ENCODE results near the gene BMP7.
A peak's percentile ranks its signal among the peaks of the same experiment; 100 is the strongest.

BMP7 gene

GRCh38 chr20:57198132-57199072 lies 68.0 kb downstream of the BMP7 start:
- H3K4me3 ChIP-seq (ENCODE audit: control insufficient read depth, low read depth, low read length) = no peak overlapping the region
- TF ChIP-seq CTCF (conservative IDR thresholded peaks at IDR 0.05; ENCODE audit: control insufficient read depth, insufficient read depth, low read depth, low read length) = no peak
- DNase-seq (ENCODE audit: low read depth) = no peak

GRCh38 chr20:57197352-57198131 lies 68.9 kb downstream of the BMP7 start:
- H3K4me3 ChIP-seq (ENCODE audit: control insufficient read depth, low read depth, low read length) = no peak overlapping the region
- DNase-seq (ENCODE audit: low read depth) = no peak
- no peak for TF ChIP-seq CTCF (conservative IDR thresholded peaks at IDR 0.05; ENCODE audit: control insufficient read depth, insufficient read depth, low read depth, low read length)

GRCh38 chr20:57195469-57196100 lies 70.9 kb downstream of the BMP7 start:
- H3K4me3 ChIP-seq (ENCODE audit: control insufficient read depth, low read depth, low read length) = no peak overlapping the region
- TF ChIP-seq CTCF (conservative IDR thresholded peaks at IDR 0.05; ENCODE audit: control insufficient read depth, insufficient read depth, low read depth, low read length) = no peak
- DNase-seq (ENCODE audit: low read depth) = peak; percentile 56

- no peak overlapping the region for H3K4me3 ChIP-seq (ENCODE audit: control insufficient read depth, low read depth, low read length)
- TF ChIP-seq CTCF (conservative IDR thresholded peaks at IDR 0.05; ENCODE audit: control insufficient read depth, insufficient read depth, low read depth, low read length) = no peak
- no peak for DNase-seq (ENCODE audit: low read depth)
Measured at GRCh38 chr20:57195023-57195422, 71.4 kb downstream of the BMP7 start.

GRCh38 chr20:57194154-57194553 lies 72.3 kb downstream of the BMP7 start:
- no peak overlapping the region for H3K4me3 ChIP-seq (ENCODE audit: control insufficient read depth, low read depth, low read length)
- no peak for TF ChIP-seq CTCF (conservative IDR thresholded peaks at IDR 0.05; ENCODE audit: control insufficient read depth, insufficient read depth, low read depth, low read length)
- DNase-seq (ENCODE audit: low read depth) = no peak

GRCh38 chr20:57193094-57193493 lies 73.3 kb downstream of the BMP7 start:
- no peak for TF ChIP-seq CTCF (conservative IDR thresholded peaks at IDR 0.05; ENCODE audit: control insufficient read depth, insufficient read depth, low read depth, low read length)
- no peak overlapping the region for H3K4me3 ChIP-seq (ENCODE audit: control insufficient read depth, low read depth, low read length)
- DNase-seq (ENCODE audit: low read depth) = no peak
